ENCODE results near the gene B4GALT2. TPM values are rescaled to one million over a fixed set of nuclear protein-coding genes. Genes with fewer than 3 reads are reported as not detected.

The B4GALT2 gene
- total RNA-seq (2021), result 70.9 and 74.0 TPM in 2 replicates
- long read RNA-seq, transcript B4GALT2-203 (7 exons, 2,203 nt), result major isoform, 13 of 70 reads
- long read RNA-seq, partial matches to known transcripts, result 45 of 70 reads
- long read RNA-seq, other reads (novel, unspliced or antisense), result 9 of 70 reads

- Mint-ChIP-seq H3K36me3 (ENCODE audit: insufficient read depth in 1 of 3, low read depth in 3 of 3) (peaks cover 22 to 49% (median 44%) of the 10 kb centered on the region in 3 experiments; a peak in 6 of 7 replicates), H3K27me3 (ENCODE audit: low read depth) (no peaks in the 10 kb centered on the region), H3K4me3 (peak within 1 kb of the TSS; percentile 89 to 95), H3K27ac (peak within 1 kb of the TSS; percentile 34 to 96 (median 94); a peak in 6 of 7 replicates), H3K4me1 (peaks cover 31 to 36% of the 10 kb centered on the region in 2 experiments), H3K9me3 (no peaks in the 10 kb centered on the region; a peak in 1 of 5 replicates)
- Histone ChIP-seq H3K79me2 (ENCODE audit: insufficient read depth, low read length) (peaks cover 3% of the 10 kb centered on the region; the same call in 1 of the 2 replicates), H3K23ac (ENCODE audit: insufficient read length, low read depth, low read length) (no peak within 1 kb of the TSS), H2AK5ac (ENCODE audit: insufficient read length, low read length) (no peak within 1 kb of the TSS), H3K27me3 (ENCODE audit: insufficient read depth, low read length) (no peaks in the 10 kb centered on the region), H2BK15ac (ENCODE audit: low read depth, low read length) (no peak within 1 kb of the TSS), H2BK20ac (ENCODE audit: low read depth, low read length, poor library complexity, severe bottlenecking) (no peak within 1 kb of the TSS), H3K23me2 (ENCODE audit: insufficient read length, low read depth, low read length, poor library complexity, severe bottlenecking) (peaks cover 23% of the 10 kb centered on the region), H3K9ac (ENCODE audit: extremely low read depth, insufficient read length, low read length) (peak within 1 kb of the TSS; percentile 44), H3K79me1 (ENCODE audit: insufficient read depth, low read depth, low read length, poor library complexity, severe bottlenecking) (peaks cover 6% of the 10 kb centered on the region), H2AFZ (ENCODE audit: low read length) (no peak within 1 kb of the TSS), H4K91ac (ENCODE audit: insufficient read length, low read depth, low read length) (no peak within 1 kb of the TSS), H2BK120ac (ENCODE audit: low read depth, low read length, poor library complexity, severe bottlenecking) (no peak within 1 kb of the TSS), H3K9me3 (ENCODE audit: control insufficient read depth, low read depth, low read length) (no peaks in the 10 kb centered on the region), H3T11ph (ENCODE audit: low read length) (no peak within 1 kb of the TSS), H3K27ac (ENCODE audit: insufficient read length, low read depth, low read length) (no peak within 1 kb of the TSS), H3K4me1 (ENCODE audit: insufficient read depth, low read length) (peaks cover 8% of the 10 kb centered on the region; the same call in 1 of the 2 replicates), H3K14ac (ENCODE audit: insufficient read depth, low read length) (peak within 1 kb of the TSS; percentile 80), H2BK12ac (ENCODE audit: insufficient read length, low read depth, low read length) (no peak within 1 kb of the TSS), H3K4me2 (ENCODE audit: insufficient read depth, insufficient read length, low read length) (peak within 1 kb of the TSS; percentile 62), H3K18ac (ENCODE audit: insufficient read length, low read depth, low read length) (peak within 1 kb of the TSS; percentile 1), H4K8ac (replicated peaks; ENCODE audit: insufficient read length, low read depth, low read length) (no peak within 1 kb of the TSS), H3K4ac (ENCODE audit: low read depth, low read length) (no peak within 1 kb of the TSS), H2BK5ac (ENCODE audit: insufficient read length, low read length) (no peak within 1 kb of the TSS), H4K20me1 (ENCODE audit: control insufficient read depth, insufficient read depth, insufficient read length) (no peaks in the 10 kb centered on the region), H3K56ac (ENCODE audit: insufficient read length, low read depth, low read length) (no peak within 1 kb of the TSS), H4K5ac (ENCODE audit: insufficient read length, low read depth, low read length) (no peak within 1 kb of the TSS)
- DNase-seq, result peak; percentile 68
- TF ChIP-seq CTCF (conservative IDR thresholded peaks at IDR 0.05), result no peak
- WGBS (ENCODE audit: extremely low coverage, insufficient read length, low lambda C conversion rate), result no CpG with 5 or more reads among the region's 54 CpGs
Measured at GRCh38 chr1:43978551-43979260, at the start of gene B4GALT2. B4GALT2 (plus strand) TSS chr1:43979210; CDS start chr1:43981161, 1,951 bp downstream.
